Heart left ventricle (tissue), 16 donors: ENCODE results near the gene CCDC51. TPM values are rescaled to one million over a fixed set of nuclear protein-coding genes. Genes with fewer than 3 reads are reported as not detected.

Experiments
- ATAC-seq, 4 donors: fragments of 200-7000 bp; cut with Tn5 transposase; one replicate each; pipeline ENCODE4 v1.9.1; 2020 to 2022; ENCODE audit warnings: moderate library complexity in 4 of 4, mild to moderate bottlenecking in 3 of 4, moderate number of reproducible peaks in 1 of 4
- DNase-seq, 5 donors: peaks; one replicate each; pipeline ENCODE4 v3.0.0-alpha.2; 2020
- H3K27ac ChIP-seq, 12 donors: fragments of 200-600 bp; sonication (generic) in 4 of 12; one replicate each; pipeline versions ENCODE4 v1.5.0 to v1.8.0; 2016 to 2022; ENCODE audit warnings: mild to moderate bottlenecking in 2 of 12
- H3K27me3 ChIP-seq, 9 donors: fragments of 200-600 bp; sonication (generic) in 2 of 9; one replicate each; pipeline versions ENCODE4 v1.5.1 to v1.8.0; 2016 to 2022; ENCODE audit warnings: mild to moderate bottlenecking in 3 of 9
- H3K36me3 ChIP-seq, 9 donors: fragments of 200-600 bp; sonication (generic) in 2 of 9; one replicate each; pipeline versions ENCODE4 v1.5.0 to v1.8.0; 2018 to 2022; ENCODE audit warnings: mild to moderate bottlenecking in 2 of 9
- H3K4me1 ChIP-seq, 12 donors: fragments of 200-600 bp; sonication (generic) in 4 of 12; one replicate each; pipeline versions ENCODE4 v1.5.0 to v1.8.0; 2016 to 2022; ENCODE audit warnings: mild to moderate bottlenecking in 3 of 12
- H3K4me3 ChIP-seq, 12 donors: fragments of 200-600 bp; sonication (generic) in 4 of 12; one replicate each; pipeline versions ENCODE4 v1.5.0 to v1.8.0; 2017 to 2022; ENCODE audit warnings: mild to moderate bottlenecking in 9 of 12, moderate library complexity in 4 of 12
- H3K9me3 ChIP-seq, 12 donors: fragments of 200-600 bp; sonication (generic) in 4 of 12; one replicate each; pipeline versions ENCODE4 v1.5.0 to v1.8.0; 2016 to 2022; ENCODE audit warnings: mild to moderate bottlenecking in 1 of 12
- CTCF ChIP-seq, 12 donors: fragments of 200-600 bp; sonication (generic) in 4 of 12; IDR thresholded peaks; one replicate each; pipeline versions ENCODE4 v1.5.0 to v1.8.0; 2018 to 2022; ENCODE audit warnings: antibody characterized with exemption in 12 of 12, mild to moderate bottlenecking in 5 of 12
- POLR2A ChIP-seq, 2 donors: fragments of 450-650 bp; IDR thresholded peaks; one replicate each; pipeline ENCODE4 v1.6.1; 2017; ENCODE audit warnings: antibody characterized with exemption in 2 of 2, mild to moderate bottlenecking in 2 of 2, moderate library complexity in 2 of 2
- WGBS, 4 donors: extraction: QIAGEN DNeasy Blood & Tissue Kit in 2 of 4; methylation state at CpG; one replicate each; pipeline versions ENCODE4 v1.1.5 to v1.1.7; 2013 to 2018; 5-methylcytosine and 5-hydroxymethylcytosine counted together
- intact Hi-C, 10 donors: fragments of 100-400 bp; cut with DNase I; formaldehyde crosslinking; loops; one replicate each; pipeline versions ENCODE4 v1.11.1 to v1.14.2; 2022
- polyA plus RNA-seq, 2 donors: library from polyadenylated mRNA; stranded (reverse); fragments of 200-250 nt; gene quantifications; one replicate each; pipeline ENCODE4 v1.2.3, GENCODE V29; 2013
- total RNA-seq, 9 donors: library from RNA; depleted of rRNA in 2 of 9; stranded (reverse); fragments of >200 nt in 2 of 9; fragmentation: NEBNext Ultra II Directional in 3 of 9; extraction: Animal tissue kit (Norgen Biotek cat#: 25700) in 3 of 9; gene quantifications; one replicate each; pipeline versions ENCODE4 v1.1.0 to v1.2.4, GENCODE V29; 2016 to 2023
- donor health status: ischemic (EF 13 %, LVEDD 7.1; RV severe dilation, severe dysfunction).
- donor health status: healthy with polysubstance abuse.
- donor health status: DM: no; HTN: yes; CAD: no.
- donor health status: DM: no; HTN: no; CAD: no.
- donor health status: ischemic (EF 25% LVEDD 6.9; RV normal size, moderate dysfunction).
- donor health status: ischemic (EF 25% LVEDD 5.7; RV mildly dilated, moderate dysfunction).
- donor health status: healthy.
- donor health status: DM: yes; HTN: yes; CAD: no.
- donor health status: ischemic (EF 35%, LVEDD 5.7; RV mildly dilated, moderate dysfunction).
- donor health status: nonischemic (EF 11% LVEDD 7.7; RV severe dilation, severe dysfunction).
- donor health status: DM: yes; HTN: yes; CAD: no.
- donor health status: PGD.
- donor health status: ischemic (EF 29% LVEDD 5.4; RV normal size, mild dysfunction).
- donor health status: nonischemic (EF 23%, LVEDD 6.1; RV moderate dilation, normal function).

Gene CCDC51
- total and polyA plus RNA-seq, 11 donors: 8.2 to 14.8 (median 11.6) TPM

GRCh38 chr3:48426944-48427629 is 12.8 kb downstream of the CCDC51 start:
- no peaks in the 10 kb centered on the region for H3K27me3 ChIP-seq
- H3K4me3 ChIP-seq: peak overlapping the region in 8 of 12 donors; percentile 13 to 84 (median 76)
- H3K36me3 ChIP-seq: peaks cover 0 to 7% (median under 1%) of the 10 kb centered on the region in 9 donors
- ATAC-seq (no peak), DNase-seq (no peak)
- peaks cover 4 to 79% (median 41%) of the 10 kb centered on the region in 12 donors for H3K4me1 ChIP-seq
- peak overlapping the region; percentile 77 to 94 (median 89) for H3K27ac ChIP-seq
- intact Hi-C loops: no loop called here
- H3K9me3 ChIP-seq: no peaks in the 10 kb centered on the region
- no peak for TF ChIP-seq POLR2A (IDR thresholded peaks at IDR 0.05)
- TF ChIP-seq CTCF (IDR thresholded peaks at IDR 0.05): no peak
- 33 to 43% (median 38%) methylated on average over 7 to 8 of the region's 8 CpGs for WGBS, 4 donors

- Histone ChIP-seq H3K36me3 (peaks cover 0 to 3% (median 0%) of the 10 kb centered on the region in 9 donors), H3K27me3 (no peaks in the 10 kb centered on the region), H3K9me3 (no peaks in the 10 kb centered on the region), H3K27ac (peak overlapping the region; percentile 77 to 94 (median 89)), H3K4me3 (peak overlapping the region in 6 of 12 donors; percentile 7 to 84 (median 48)), H3K4me1 (peaks cover 4 to 85% (median 41%) of the 10 kb centered on the region in 12 donors)
- 38 to 55% (median 46%) methylated on average over 11 of the region's 11 CpGs for WGBS, 4 donors
- ATAC-seq (peak; percentile 61 to 84 (median 76)), DNase-seq (peak; percentile 49 to 78 (median 65))
- intact Hi-C loops: no loop called here
- TF ChIP-seq CTCF (IDR thresholded peaks at IDR 0.05) (no peak), POLR2A (IDR thresholded peaks at IDR 0.05) (peak in 1 of 2 donors; percentile 24)
Measured at GRCh38 chr3:48426401-48426909, 13.5 kb downstream of the CCDC51 start.

- peak overlapping the region; percentile 55 to 94 (median 89) for H3K27ac ChIP-seq
- intact Hi-C loops: no loop called here
- ATAC-seq (peak; percentile 28 to 63 (median 32)), DNase-seq (peak; percentile 53 to 77 (median 63))
- no peak overlapping the region for H3K4me3 ChIP-seq
- peaks cover 0 to 6% (median 0%) of the 10 kb centered on the region in 9 donors for H3K36me3 ChIP-seq
- H3K4me1 ChIP-seq: peaks cover 4 to 86% (median 40%) of the 10 kb centered on the region in 12 donors
- TF ChIP-seq POLR2A (IDR thresholded peaks at IDR 0.05) (no peak), CTCF (IDR thresholded peaks at IDR 0.05) (no peak)
- 41 to 49% (median 44%) methylated on average over 7 to 13 of the region's 13 CpGs for WGBS, 4 donors
- no peaks in the 10 kb centered on the region for H3K27me3 ChIP-seq
- no peaks in the 10 kb centered on the region for H3K9me3 ChIP-seq
Measured at GRCh38 chr3:48425281-48425812, 14.6 kb downstream of the CCDC51 start.
